CD4-positive, alpha-beta T cell (primary cell): ENCODE measurements around the gene MAP4K5. TPM values are rescaled to one million over a fixed set of nuclear protein-coding genes. Genes with fewer than 3 reads are reported as not detected.

ENCODE experiments used
- ATAC-seq: fragments of 200-7000 bp; cut with Tn5 transposase; one replicate; pipeline ENCODE4 v1.10.0; 2022; ENCODE audit warnings: mild to moderate bottlenecking; ENCODE audit not compliant: poor library complexity
- CTCF ChIA-PET: fragments of 350-600 bp; sonication (Branson Sonifier 250); formaldehyde crosslinking; loops from one replicate; lab custom pipeline; 2021; ENCODE audit warnings: antibody characterized with exemption, inconsistent platforms; lab: Charles Lee
- POLR2A ChIA-PET: fragments of 350-600 bp; sonication (Branson Sonifier 250); formaldehyde crosslinking; loops from one replicate; lab custom pipeline; 2021; ENCODE audit warnings: antibody characterized with exemption, inconsistent platforms; lab: Charles Lee
- DNase-seq, 14 experiments: peaks; one replicate each; pipeline ENCODE4 v3.0.0-alpha.2; 2013 to 2020; ENCODE audit warnings: mixed read lengths in 2 of 14
- H3K27ac ChIP-seq, 2 donors: one replicate each; pipeline versions ENCODE4 v1.5.1 to v1.7.0; 2013; ENCODE audit warnings: low read length in 2 of 2, low read depth in 1 of 2, mild to moderate bottlenecking in 1 of 2
- H3K27me3 ChIP-seq, 2 experiments: 1 replicate in 1 of 2; 2 replicates in 1 of 2; pipeline versions ENCODE4 v1.6.1 to v1.7.0; 2013; ENCODE audit warnings: low read length in 2 of 2, control low read depth in 1 of 2, mild to moderate bottlenecking in 1 of 2, moderate library complexity in 1 of 2; ENCODE audit not compliant: insufficient read depth in 2 of 2, control insufficient read depth in 1 of 2
- H3K36me3 ChIP-seq: one replicate; pipeline ENCODE4 v1.6.1; 2013; ENCODE audit warnings: low read length, control low read depth; ENCODE audit not compliant: insufficient read depth
- H3K4me1 ChIP-seq: one replicate; pipeline ENCODE4 v1.6.1; 2013; ENCODE audit warnings: low read length, control low read depth; ENCODE audit not compliant: insufficient read depth
- H3K4me3 ChIP-seq: one replicate; pipeline ENCODE4 v1.5.1; 2013; ENCODE audit warnings: mild to moderate bottlenecking, low read length, moderate library complexity
- H3K9me3 ChIP-seq, 2 experiments: 1 replicate in 1 of 2; 2 replicates in 1 of 2; pipeline versions ENCODE4 v1.6.1 to v1.7.0; 2013; ENCODE audit warnings: low read length in 2 of 2, mild to moderate bottlenecking in 2 of 2, control low read depth in 1 of 2, moderate library complexity in 1 of 2; ENCODE audit not compliant: control insufficient read depth in 1 of 2, insufficient read depth in 1 of 2
- H3K27ac Mint-ChIP-seq: one replicate; pipeline ENCODE4 v1.8.0; 2020; ENCODE audit warnings: mixed read lengths
- H3K27me3 Mint-ChIP-seq: one replicate; pipeline ENCODE4 v1.8.0; 2021; ENCODE audit warnings: mixed read lengths
- H3K36me3 Mint-ChIP-seq: one replicate; pipeline ENCODE4 v1.8.0; 2021; ENCODE audit warnings: low read depth, mixed read lengths
- H3K4me1 Mint-ChIP-seq: one replicate; pipeline ENCODE4 v1.8.0; 2021; ENCODE audit warnings: low read depth, mixed read lengths
- H3K4me3 Mint-ChIP-seq: one replicate; pipeline ENCODE4 v1.8.0; 2020; ENCODE audit warnings: mild to moderate bottlenecking, mixed read lengths
- H3K9me3 Mint-ChIP-seq: one replicate; pipeline ENCODE4 v1.8.0; 2020; ENCODE audit warnings: mixed read lengths
- intact Hi-C, 2 experiments: fragments of 100-400 bp; cut with DNase I in 1 of 2; cut with micrococcal nuclease in 1 of 2; formaldehyde crosslinking; loops; one replicate each; pipeline versions ENCODE4 v1.15.1 to v1.9.0; 2023 to 2025; cut with DNase I, micrococcal nuclease
- total RNA-seq, 174 experiments: library from RNA in 2 of 174; stranded (reverse) in 2 of 174; gene quantifications; one replicate each; pipeline ENCODE4 v1.2.3 and lab custom pipeline; 2021 to 2026
- TF ChIP-seq, protein P1 (sequence below): fragments of 200-600 bp; IDR thresholded peaks from one replicate; pipeline ENCODE4 v1.8.0; 2022; ENCODE audit warnings: antibody characterized with exemption, mild to moderate bottlenecking

The MAP4K5 gene
- total RNA-seq, 2 experiments from 2014 or later, result 32.4 to 34.5 TPM

DNA sequence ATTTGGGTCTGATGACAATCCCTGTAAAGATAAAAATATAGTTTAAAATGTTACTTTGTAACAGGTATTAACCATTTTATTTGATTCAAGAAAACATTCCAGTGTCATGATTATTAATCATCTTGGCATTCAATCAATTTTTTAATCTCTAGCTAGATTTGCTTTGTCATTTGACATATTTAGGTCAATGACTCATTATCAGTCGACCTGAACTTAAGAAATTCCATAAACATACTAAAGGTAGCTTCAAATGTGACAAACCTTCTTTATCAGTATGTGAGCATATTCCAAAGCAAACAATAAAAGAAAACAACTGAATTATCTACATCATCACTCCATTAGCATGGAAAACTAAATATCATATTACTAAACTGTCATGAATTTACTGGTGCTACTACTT is 84.9 kb downstream of the MAP4K5 start:
- ChIA-PET CTCF (interaction anchor here (0.8 kb wide), 1 partner anchor 9 kb away, joined by 3 read pairs; no protein-coding TSS in a partner anchor), POLR2A (no interaction called here)
- ATAC-seq, result no peak
- H3K27ac ChIP-seq, result no peak overlapping the region
- H3K27me3 Mint-ChIP-seq, result no peaks in the 10 kb centered on the region
- no peaks in the 10 kb centered on the region for H3K27me3 ChIP-seq
- no peaks in the 10 kb centered on the region for H3K4me1 ChIP-seq
- peaks cover 65% of the 10 kb centered on the region for H3K36me3 ChIP-seq
- TF ChIP-seq, protein P1, sequence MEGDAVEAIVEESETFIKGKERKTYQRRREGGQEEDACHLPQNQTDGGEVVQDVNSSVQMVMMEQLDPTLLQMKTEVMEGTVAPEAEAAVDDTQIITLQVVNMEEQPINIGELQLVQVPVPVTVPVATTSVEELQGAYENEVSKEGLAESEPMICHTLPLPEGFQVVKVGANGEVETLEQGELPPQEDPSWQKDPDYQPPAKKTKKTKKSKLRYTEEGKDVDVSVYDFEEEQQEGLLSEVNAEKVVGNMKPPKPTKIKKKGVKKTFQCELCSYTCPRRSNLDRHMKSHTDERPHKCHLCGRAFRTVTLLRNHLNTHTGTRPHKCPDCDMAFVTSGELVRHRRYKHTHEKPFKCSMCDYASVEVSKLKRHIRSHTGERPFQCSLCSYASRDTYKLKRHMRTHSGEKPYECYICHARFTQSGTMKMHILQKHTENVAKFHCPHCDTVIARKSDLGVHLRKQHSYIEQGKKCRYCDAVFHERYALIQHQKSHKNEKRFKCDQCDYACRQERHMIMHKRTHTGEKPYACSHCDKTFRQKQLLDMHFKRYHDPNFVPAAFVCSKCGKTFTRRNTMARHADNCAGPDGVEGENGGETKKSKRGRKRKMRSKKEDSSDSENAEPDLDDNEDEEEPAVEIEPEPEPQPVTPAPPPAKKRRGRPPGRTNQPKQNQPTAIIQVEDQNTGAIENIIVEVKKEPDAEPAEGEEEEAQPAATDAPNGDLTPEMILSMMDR, result no peak
- H3K27ac Mint-ChIP-seq, result no peak overlapping the region
- no peak overlapping the region for H3K4me3 Mint-ChIP-seq
- H3K4me1 Mint-ChIP-seq, result no peaks in the 10 kb centered on the region
- peaks cover 6% of the 10 kb centered on the region for H3K9me3 Mint-ChIP-seq
- intact Hi-C loops, result loop anchor here in 1 of 2 experiments (10.0 kb wide), 1 partner anchor 123 kb away; no protein-coding TSS in a partner anchor
- no peak overlapping the region for H3K4me3 ChIP-seq
- DNase-seq, result no peak
- no peaks in the 10 kb centered on the region for H3K9me3 ChIP-seq
- H3K36me3 Mint-ChIP-seq, result peaks cover 76% of the 10 kb centered on the region

DNA sequence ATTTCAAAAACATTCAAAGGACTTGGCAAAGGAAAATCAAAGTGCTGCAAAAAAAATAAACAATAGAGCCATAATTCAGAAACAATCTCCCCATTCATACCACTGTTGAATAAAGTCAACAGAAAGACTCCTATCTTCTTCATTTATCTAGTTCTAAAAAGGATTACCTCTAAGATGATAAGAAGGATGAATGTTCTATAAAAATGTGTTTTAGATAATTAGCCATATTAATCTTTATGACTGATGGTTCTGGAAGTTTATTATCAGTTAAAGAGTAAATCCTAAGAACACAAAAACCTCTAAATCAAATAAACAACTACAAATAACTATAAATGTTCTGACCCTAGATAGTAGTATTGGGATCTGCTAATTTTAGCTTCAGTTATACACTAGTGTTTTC is 97.8 kb downstream of the MAP4K5 start:
- intact Hi-C loops, result no loop called here
- Histone ChIP-seq H3K36me3 (peaks cover 46% of the 10 kb centered on the region), H3K27me3 (no peaks in the 10 kb centered on the region), H3K27ac (no peak overlapping the region), H3K4me3 (no peak overlapping the region), H3K9me3 (peaks cover 0 to 6% of the 10 kb centered on the region in 2 experiments), H3K4me1 (no peaks in the 10 kb centered on the region)
- ChIA-PET POLR2A (no interaction called here), CTCF (no interaction called here)
- H3K4me1 Mint-ChIP-seq, result no peaks in the 10 kb centered on the region
- no peak for ATAC-seq
- H3K36me3 Mint-ChIP-seq, result peaks cover 79% of the 10 kb centered on the region
- no peak for DNase-seq
- H3K4me3 Mint-ChIP-seq, result no peak overlapping the region
- no peaks in the 10 kb centered on the region for H3K27me3 Mint-ChIP-seq
- TF ChIP-seq, protein P1, result no peak
- peaks cover 1% of the 10 kb centered on the region for H3K9me3 Mint-ChIP-seq
- no peak overlapping the region for H3K27ac Mint-ChIP-seq

DNA sequence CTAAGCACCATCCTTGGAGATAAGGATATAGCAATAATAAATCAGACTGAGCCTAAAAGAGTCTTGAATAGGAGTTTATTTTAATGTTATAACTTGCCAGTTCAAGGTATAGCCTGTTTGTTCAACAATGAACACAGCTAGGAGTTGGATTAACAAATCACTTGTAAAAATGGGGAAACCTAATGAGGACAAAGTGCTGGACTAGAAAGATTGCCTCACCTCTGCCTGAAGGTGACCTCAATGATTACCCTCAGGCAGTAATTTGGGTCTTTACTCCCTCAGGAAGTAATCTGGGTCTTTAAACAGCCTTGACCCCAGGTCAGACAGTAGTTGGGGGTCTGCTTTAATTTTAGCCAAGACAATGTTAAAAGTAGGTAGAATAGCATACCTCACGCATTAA is 100.2 kb downstream of the MAP4K5 start:
- ATAC-seq (no peak), DNase-seq (no peak)
- no peak overlapping the region for H3K4me3 ChIP-seq
- H3K4me1 Mint-ChIP-seq, result no peaks in the 10 kb centered on the region
- TF ChIP-seq, protein P1, result no peak
- no peak overlapping the region for H3K4me3 Mint-ChIP-seq
- H3K27me3 Mint-ChIP-seq, result no peaks in the 10 kb centered on the region
- peaks cover 69% of the 10 kb centered on the region for H3K36me3 Mint-ChIP-seq
- H3K9me3 Mint-ChIP-seq, result no peaks in the 10 kb centered on the region
- H3K9me3 ChIP-seq, result peaks cover 0 to 6% of the 10 kb centered on the region in 2 experiments
- ChIA-PET POLR2A (no interaction called here), CTCF (no interaction called here)
- no peak overlapping the region for H3K27ac Mint-ChIP-seq
- H3K27me3 ChIP-seq, result no peaks in the 10 kb centered on the region
- H3K36me3 ChIP-seq, result peaks cover 31% of the 10 kb centered on the region
- intact Hi-C loops, result no loop called here
- no peak overlapping the region for H3K27ac ChIP-seq
- no peaks in the 10 kb centered on the region for H3K4me1 ChIP-seq
